CD4-positive, alpha-beta T cell treated with Interleukin-6 for 4 hours (primary cell): ENCODE results near the gene PITX1.
"Not testable (repeated sequence)": the region's sequence is repeated elsewhere in the genome, so short reads cannot be mapped to it uniquely, and the experiment has no call there.

Experiments used
- DNase-seq: peaks from one replicate; pipeline ENCODE4 v3.0.0-alpha.2; 2020; ENCODE audit warnings: mixed read lengths

PITX1 gene

DNA sequence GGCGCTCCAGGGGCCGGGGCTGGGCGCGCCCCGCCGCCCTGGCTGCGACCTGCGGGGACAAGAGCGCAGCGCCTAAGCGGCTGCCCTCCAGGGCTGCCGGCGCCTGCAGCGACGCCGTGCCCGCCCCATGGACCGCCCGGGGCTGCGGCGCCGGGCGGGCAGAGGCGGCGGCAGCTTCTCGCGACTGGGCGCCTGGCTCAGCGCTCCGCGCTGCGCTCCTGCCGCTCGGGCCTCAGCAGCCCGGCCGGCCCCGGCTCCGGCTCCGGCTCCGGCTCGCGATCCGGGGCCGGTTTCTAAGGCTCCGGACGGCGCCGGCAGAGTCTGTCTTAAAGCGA, at the start of gene PITX1:
PITX1 (minus strand) TSS at position 328 of the 335 bp plus-strand sequence. CDS start 347 bp downstream, outside the sequence.
- DNase-seq: no peak

GRCh38 chr5:135083334-135083733, 49.3 kb upstream of the PITX1 start:
- not testable (repeated sequence) for DNase-seq

DNA sequence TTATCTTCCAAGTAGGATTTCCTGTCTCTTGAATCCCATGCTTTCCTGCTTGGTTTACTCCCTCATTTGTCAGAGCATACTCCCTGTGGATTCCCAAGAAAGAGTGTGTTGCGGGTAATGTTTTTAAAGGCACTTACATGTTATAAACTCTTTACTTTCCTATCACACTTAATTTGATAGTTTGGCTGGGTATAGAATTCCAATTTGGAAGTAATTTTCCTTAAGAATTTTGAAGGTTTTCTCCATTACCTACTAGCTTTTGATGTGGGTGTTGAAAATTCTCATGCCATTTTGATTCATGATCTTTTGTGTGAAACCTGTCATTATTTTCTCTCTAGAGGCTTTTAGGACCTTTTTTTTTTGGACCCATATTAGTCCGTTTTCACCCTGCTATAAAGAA, 47.2 kb upstream of the PITX1 start:
- no peak for DNase-seq

DNA sequence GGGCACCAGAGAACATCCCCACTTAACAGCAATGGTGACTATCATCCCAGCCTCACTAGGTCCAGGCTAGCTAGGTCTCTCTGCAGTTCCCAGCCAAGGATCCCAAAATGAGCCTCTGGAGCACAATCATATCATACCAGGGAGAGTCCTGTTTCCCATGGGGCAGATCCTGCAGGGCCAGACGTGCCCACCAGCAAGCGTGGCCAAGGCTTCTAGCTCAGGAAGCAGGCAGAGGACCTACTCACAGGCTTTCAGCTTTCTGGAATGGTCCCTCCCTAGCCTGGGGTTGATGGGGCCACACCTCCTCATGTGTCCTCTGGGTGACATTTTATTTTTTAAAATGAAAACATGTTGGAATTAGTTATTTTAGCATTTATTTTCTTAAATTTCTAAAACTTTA, 45.7 kb upstream of the PITX1 start:
- DNase-seq: no peak

DNA sequence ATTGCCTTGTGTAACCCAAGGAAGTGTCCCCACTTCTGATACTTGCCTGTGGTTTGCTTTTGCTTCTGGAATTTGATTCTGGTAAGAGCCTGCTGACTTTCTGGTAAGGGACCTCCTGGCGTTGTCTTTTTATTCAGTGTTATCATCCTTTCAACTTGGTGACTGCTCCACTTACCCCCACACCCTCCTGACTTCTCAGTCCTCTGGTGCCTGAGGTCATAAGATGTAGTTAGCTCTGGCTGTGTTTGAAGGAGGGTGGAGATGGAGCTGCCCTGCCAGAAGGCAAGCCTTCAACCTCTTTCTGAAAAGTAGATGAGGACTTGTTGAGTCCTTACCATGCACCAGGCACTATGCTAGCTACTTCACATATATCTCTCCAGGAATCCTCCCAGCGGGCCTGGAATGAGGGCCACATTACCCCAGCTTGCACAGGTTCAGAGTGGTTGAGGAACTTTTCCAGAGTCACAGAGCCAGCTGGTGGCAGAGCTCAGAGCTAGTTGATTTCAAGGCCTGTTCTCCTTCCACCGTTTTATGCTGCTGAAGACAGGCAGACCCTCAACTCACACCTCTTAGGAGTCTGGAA, 45.2 kb upstream of the PITX1 start:
- no peak for DNase-seq

GRCh38 chr5:135076801-135077200, 42.8 kb upstream of the PITX1 start:
- no peak for DNase-seq

- DNase-seq: no peak
Measured at GRCh38 chr5:135076051-135076491, 42.0 kb upstream of the PITX1 start.

GRCh38 chr5:135075621-135076020, 41.6 kb upstream of the PITX1 start:
- no peak for DNase-seq

DNA sequence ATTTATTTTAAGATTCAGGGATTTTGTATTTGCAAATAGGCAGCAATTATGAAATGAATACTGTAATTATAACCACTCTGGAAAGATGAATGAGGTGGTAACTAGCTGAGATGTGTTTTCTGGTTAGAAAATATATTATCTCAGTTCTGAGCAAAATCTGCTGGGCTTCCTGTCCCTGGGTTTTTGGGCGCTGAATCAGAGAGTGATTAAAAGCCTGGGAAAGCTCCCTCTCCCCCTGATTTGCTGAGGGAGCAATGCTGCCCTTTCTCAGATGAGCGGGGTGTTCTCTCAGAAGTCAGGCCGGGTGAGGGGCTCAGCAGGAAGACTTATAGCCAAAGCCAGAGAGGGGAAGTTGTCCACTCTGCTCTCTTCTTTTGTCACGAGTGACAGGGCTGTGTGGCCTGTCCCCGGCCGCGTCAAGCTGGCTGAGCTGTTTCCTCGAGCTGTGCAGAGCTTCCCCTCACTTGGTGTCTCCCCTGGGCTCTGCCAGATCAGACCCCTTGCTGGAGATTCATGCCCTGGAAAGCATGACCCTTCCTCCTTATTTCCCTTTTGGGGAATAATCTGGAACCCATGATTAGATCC, 39.8 kb upstream of the PITX1 start:
- DNase-seq: no peak

- DNase-seq: no peak
Measured at GRCh38 chr5:135072387-135073281, 38.6 kb upstream of the PITX1 start.

GRCh38 chr5:135071311-135071710, 37.3 kb upstream of the PITX1 start:
- no peak for DNase-seq

GRCh38 chr5:135069895-135070657, 36.0 kb upstream of the PITX1 start:
- no peak for DNase-seq

GRCh38 chr5:135069016-135069770, 35.2 kb upstream of the PITX1 start:
- no peak for DNase-seq

- no peak for DNase-seq
Measured at GRCh38 chr5:135067587-135067986, 33.6 kb upstream of the PITX1 start.

DNA sequence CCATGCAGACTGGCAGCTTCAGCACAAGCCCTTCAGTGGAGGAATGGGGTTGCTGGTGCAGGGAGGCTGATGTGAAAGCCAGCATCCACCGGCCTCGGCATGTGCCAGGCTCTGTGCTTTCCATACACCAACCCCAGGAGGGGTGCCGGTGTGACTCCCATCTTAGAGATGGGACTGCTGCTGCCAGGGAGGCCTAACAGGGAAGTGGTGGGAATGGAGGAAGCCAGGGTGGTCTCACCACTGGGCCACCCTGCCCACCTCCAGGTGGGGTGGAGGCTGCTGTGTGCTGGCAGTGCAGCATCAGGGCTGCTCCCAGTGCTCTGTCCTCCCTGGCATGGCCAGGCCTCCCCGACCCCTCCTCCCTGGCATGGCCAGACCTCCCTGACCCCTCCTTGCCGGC, 32.8 kb upstream of the PITX1 start:
- no peak for DNase-seq

DNA sequence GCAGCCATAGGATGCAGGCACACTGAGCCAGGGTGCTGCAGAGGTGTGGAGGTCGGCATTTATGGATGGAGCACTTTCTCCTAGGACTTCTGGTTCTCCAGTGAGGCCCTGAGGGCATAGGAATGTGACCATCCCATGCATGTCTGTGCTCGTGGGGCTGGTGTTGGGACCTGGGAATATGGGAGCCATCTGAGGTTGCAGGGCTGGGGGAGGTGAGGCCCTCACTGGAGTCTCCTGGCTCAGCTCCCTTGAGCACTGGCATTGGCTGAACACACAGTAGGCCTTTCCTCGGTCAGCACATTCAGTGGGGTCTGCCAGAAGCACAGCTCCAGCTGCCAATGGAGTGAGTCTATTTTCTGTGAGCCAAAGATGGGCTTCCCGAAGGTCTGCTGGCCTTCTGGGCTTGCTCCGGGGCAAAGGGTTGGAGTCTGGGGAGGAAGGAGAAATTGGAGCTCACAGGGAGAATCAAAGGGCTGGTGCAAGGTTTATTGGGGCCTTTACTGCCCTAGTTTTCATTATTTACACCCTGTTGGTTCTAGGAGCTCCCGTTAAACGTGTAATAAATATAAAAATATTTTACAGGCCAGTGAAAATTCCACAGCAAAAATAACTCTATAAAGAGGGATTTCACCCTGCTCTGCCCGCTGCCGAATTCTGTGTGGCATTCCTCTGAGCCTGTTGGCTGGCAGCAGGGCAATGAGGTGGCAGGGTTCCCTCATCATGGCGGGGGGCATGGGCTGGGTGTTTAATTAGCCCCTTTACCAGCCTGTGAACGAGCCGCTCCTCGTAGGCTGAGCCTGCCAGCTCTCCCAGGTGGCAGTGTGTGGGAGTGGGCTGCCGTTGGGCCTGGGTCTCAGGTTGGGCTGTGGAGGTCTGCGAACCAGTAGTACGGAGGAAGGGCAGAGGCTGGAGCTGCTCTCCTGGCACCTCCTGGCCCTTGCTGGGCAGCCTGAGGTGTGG, 31.6 kb upstream of the PITX1 start:
- DNase-seq: no peak

GRCh38 chr5:135064235-135064570, 30.2 kb upstream of the PITX1 start:
- no peak for DNase-seq

- DNase-seq: no peak
Measured at GRCh38 chr5:135063511-135064234, 29.6 kb upstream of the PITX1 start.

GRCh38 chr5:135063056-135063445, 29.0 kb upstream of the PITX1 start:
- no peak for DNase-seq

- no peak for DNase-seq
Measured at GRCh38 chr5:135062216-135063055, 28.4 kb upstream of the PITX1 start.
